NOMO-1 (cell line): ENCODE data around the gene DUOXA2.
A peak's percentile ranks its signal among the peaks of the same experiment; 100 is the strongest.

Experiments used
- DNase-seq, 2 experiments: peaks; one replicate each; lab custom pipeline; 2025; ENCODE audit not compliant: unreplicated experiment in 2 of 2; lab: John Stamatoyannopoulos, UW

Gene DUOXA2

DNA sequence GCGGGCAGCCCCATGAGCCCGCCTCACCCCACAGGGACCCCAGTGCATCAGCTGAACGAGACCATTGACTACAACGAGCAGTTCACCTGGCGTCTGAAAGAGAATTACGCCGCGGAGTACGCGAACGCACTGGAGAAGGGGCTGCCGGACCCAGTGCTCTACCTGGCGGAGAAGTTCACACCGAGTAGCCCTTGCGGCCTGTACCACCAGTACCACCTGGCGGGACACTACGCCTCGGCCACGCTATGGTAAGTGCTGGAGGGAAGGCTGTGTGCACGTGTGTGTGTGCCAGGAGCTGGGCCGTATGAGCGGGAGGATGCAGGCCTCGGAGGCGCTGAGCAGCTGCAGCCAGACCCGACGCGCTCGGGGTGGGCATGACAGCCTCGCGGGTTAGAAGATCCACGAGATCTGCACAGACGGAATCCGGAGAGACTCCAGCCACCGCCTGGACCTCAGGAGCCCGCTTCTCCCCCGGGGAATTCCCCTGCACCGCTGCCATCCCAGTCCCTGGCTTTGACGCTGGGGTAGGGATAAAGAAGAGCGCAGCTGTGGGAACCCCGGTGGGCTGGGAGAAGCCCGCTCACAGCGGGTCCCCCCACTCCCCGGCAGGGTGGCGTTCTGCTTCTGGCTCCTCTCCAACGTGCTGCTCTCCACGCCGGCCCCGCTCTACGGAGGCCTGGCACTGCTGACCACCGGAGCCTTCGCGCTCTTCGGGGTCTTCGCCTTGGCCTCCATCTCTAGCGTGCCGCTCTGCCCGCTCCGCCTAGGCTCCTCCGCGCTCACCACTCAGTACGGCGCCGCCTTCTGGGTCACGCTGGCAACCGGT lies 2.6 kb downstream of the DUOXA2 start:
- no peak for DNase-seq

DNA sequence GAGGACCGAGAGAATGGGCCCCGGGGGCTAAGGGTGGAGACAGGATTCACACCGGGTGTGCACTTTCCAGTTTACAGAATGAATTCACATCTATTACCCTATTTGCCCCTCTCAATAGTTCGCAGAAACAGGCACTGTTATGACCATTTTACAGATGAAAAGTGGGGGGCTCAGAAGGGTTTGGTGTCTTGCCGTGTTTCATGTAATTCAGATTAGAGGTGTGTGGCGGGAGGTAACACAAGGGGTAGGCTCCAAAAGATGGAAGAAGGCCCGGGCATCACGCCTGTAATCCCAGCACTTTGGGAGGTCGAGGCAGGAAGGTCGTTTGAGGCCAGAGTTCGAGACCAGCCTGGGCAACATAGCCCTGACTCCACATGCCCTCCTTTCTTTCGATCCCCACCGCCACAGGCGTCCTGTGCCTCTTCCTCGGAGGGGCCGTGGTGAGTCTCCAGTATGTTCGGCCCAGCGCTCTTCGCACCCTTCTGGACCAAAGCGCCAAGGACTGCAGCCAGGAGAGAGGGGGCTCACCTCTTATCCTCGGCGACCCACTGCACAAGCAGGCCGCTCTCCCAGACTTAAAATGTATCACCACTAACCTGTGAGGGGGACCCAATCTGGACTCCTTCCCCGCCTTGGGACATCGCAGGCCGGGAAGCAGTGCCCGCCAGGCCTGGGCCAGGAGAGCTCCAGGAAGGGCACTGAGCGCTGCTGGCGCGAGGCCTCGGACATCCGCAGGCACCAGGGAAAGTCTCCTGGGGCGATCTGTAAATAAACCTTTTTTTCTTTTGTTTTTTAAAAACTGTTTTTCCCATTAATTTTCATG lies 3.4 kb downstream of the DUOXA2 start:
- no peak for DNase-seq

DNA sequence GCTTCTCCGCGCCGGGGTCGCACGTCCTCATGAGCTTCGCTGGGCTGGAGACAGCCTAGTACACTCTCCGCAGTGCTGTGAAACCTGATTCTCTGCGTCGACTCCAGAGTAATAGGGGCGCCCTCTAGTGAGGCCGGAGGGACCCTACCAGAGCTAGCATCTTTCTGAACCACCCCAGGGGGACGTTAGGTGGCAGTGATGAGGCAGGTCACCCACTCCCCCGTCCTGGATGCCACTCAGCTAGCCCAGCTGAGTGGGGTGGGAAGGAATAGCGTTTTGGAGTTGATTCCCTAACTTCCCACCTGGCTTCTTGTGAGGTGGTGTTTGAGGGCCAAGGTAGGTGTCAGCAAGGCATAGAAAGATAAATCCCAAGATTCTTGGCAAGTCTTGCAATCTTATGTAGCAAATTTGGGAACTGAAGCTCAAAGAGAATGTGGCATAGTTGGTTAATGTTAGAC lies 4.0 kb downstream of the DUOXA2 start:
- DNase-seq, result peak; percentile 84 to 87

DNA sequence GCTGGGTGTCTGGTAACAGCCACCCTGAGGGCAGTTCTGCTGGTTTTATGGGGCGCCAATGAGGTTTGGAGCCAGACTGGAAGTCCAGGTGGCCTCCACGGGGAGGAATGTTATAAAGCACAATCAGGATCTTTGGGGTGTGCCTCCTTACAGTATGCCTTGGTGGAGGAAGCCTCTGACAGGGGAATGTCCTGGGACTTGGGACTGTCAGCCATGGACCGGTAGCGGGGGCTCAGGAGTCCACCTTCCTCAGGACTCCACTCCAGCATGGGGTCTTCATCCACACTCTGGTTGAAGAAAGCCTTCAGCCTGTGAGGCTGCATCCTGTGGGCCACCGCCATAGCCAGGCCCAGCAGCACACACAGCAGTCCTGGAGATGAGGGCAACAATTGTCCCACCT lies 4.9 kb downstream of the DUOXA2 start:
- no peak for DNase-seq

DNA sequence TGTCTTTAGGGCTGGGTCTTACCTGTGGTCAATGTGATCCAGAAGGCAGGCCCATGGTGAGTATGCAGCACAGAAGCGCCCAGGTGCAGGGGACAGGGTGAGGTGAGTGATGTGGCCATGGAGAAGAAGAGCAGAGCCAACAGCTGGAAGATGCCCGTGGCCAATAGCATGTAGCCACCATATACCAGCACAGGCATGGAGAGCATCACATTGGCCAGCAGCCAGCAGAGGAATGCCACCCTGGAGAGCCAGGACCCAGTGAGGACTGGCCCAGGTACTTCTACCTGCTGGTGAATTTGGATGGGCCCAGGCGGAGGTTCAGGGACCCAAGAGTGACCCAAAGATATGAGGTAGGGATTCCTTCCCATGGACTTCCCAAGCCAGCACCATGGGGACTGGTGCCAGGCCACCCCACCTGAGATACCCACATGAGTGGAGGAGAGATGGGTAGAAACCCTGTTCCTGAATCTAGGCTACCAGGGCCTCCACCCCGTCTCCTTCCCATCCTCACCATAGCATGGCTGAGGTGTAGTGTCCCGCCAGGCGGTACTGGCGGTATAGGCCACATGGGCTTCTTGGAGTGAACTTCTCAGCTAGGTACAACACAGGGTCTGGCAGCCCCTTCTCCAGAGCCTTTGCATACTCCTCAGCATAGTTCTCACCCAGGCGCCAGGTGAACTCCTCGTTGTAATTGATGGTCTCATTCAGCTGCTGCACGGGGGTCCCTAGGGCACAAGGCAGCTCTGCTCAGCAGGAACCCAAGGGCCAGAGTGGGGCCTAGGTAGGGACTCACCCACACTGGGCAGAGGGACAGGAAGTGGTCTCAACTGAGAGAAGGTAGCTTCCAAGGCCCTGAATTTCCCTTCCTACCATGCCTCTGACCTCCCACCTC lies 6.2 kb downstream of the DUOXA2 start:
- no peak for DNase-seq

DNA sequence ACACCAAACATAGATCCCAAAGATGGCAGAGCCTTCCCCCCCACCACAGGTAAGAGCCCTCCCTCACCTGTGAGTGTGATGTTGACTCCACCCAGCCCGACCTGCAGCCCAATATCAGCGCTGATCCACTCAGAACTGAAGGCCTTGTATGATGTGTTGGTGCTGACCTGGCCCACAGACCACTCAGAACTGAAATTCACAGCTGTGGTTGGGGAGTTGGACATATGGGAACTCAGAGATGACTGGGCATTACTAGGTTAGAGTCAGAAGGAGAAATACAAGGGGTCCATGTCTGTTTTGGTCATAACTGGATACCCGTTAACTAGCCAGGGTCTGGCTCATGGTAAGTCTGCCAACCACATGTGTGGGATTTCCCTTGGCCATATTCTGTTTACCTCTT lies 6.9 kb downstream of the DUOXA2 start:
- no peak for DNase-seq

DNA sequence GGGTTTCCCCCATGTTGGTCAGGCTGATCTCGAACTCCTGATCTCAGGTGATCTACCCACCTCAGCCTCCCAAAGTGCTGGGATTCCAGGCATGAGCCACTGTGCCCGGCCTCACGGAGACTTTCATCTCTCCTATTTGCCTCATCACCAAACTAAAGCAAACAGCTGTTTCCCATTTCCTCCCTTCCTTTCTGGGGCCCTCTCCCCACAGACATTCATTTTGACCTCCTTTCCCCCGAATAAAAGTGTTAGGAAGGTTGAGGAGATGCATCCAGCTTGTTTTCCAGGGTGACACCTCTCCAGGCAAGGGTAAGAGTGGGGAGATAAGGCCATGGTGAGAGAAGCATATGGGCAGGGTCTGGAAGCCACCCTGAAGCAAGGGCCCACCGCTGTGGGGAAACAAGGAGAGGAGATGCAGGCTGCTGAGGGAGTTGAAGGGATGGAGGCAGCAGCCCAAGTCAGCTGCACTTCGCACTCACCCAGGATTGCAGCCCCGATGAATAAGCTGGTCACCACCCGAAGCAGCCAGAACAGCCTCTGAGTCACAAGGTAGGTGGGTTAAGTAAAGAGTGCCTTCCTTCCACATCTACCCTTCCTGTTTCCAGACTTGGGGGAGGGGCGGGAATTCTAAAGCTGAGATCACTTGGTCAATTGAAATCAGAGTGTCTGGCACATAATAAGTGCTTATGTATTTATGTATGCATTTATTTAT lies 7.7 kb downstream of the DUOXA2 start:
- no peak for DNase-seq

DNA sequence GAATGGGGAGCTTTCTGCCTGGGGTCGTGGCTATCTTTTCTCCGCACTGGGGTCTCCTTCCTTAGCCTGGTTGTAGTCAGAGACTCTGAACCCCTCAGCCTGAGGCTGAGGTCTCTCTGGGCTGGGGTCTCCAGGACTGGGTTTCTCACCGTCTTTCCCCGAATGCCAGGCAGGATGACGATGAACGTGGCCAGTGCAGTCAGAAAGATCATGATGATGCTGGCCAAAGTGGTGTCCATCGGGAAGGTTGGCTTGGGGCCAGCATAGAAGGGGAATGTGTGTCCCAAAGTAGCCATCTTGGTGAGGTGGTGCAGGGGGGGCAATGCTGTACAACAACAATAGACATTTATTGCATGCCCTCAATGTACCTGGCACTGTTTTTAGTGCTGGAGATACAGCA lies 8.6 kb downstream of the DUOXA2 start:
- no peak for DNase-seq

DNA sequence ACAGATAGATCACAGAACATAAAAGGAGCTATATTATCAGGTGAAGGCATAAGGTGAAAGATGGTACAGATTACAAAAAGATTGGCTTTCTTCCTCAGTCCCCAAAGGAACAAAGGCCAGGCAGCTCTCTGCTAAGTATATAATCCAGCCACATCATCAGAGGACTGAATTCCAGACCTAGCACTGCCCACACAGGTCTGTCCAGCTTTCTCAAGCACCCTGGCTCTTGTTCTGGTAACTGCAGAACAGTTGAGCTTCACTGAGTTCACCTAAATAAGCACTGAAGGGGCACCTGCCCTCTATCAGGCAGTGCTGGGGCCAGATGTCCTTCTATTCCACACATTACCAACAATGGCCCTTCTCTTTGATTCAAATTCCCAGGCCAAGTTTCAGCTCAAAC lies 9.3 kb downstream of the DUOXA2 start:
- no peak for DNase-seq

DNA sequence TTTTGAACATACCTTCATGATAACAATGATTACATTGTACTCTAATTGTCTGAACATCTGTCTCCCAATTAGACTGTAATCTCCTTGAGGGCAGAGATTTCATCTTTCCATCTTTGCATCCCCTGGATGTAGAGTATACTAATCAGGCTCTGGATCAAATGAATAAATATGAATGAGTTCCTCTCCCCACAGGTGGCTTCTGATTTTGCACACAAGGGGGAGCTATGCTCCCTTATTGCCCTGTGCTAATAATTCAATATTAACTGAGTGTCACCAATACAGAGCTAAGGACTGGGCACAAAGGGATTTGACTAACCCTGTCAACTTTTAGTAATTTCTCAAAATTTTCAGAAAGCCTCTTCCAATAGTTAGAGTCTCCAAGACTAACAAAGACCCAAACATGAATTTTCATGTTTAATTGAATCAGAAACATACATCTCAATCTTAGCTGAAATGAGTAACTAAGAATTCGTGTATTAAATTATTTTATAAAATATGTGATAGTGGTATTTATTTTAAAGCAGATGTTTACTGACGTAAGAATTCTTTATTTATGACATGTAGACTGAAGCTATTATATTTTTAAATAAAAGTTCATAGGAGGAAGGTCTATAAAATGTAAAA lies 12.5 kb downstream of the DUOXA2 start:
- peak in 1 of 2 experiments; percentile 28 for DNase-seq

DNA sequence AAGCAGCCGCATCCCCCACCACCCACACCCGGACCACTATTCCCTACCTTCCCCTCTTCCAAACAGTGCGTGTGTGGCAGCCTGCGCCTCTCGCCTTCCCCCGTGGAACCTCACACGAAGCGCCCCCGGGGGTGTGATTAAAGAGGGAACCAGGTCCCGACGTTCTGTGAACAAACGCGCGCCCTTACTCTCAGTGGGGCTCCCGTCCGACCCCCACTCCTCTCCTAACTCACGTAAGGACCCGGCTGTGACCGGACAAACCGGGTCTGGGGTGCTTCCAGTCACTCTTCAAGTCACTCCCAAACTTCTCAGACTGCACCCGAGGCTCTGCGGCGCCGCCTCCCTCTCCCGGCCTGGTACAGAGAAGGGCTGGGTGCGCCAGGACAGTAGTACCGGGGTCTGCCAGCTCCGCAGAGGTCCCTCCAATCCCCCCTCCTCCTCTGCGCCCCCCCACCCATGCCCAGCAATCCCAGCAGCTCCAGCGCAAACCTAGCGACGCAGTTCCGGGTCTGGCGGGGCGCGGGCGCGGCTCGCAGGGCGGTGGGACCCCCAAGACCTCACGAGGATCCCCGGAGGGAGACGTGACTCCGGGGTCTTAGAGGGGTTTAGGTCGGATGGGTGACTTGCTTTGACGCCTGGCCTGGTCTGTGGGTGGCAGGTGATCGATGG lies 15.0 kb downstream of the DUOXA2 start:
- no peak for DNase-seq

DNA sequence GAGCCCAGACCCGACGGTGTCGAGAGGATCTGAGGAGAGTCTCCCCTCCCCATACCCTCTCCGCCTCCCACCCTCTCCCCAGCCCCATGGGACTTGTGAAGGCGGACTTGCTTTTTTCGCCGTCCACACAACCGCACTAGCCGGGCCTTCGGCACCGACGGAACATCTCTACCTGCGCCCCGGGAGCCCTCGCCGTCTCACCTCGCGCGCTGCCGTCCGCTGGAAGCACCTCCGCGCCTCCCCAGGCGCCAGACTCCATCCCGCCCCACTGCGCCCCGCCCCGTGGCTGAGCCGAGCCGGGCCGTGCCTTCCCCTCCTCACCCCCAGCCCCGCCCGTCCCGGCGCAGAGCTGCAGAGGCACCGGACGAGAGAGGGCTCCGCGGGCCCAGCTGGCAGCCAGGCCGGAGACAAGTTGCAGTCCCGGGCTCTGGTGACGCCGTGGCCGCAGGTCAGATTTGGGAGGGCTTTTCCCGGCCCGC lies 15.6 kb downstream of the DUOXA2 start, which contains the start of the genes DUOX1 and DUOXA1:
Gene DUOX1, plus strand, starts transcription at position 344 of the 479 bp plus-strand sequence. CDS start 1,973 bp downstream, outside the sequence.
Gene DUOXA1, minus strand, starts transcription at position 229 of the 479 bp plus-strand sequence. CDS start 6,865 bp downstream, outside the sequence.
- DNase-seq, result no peak

DNA sequence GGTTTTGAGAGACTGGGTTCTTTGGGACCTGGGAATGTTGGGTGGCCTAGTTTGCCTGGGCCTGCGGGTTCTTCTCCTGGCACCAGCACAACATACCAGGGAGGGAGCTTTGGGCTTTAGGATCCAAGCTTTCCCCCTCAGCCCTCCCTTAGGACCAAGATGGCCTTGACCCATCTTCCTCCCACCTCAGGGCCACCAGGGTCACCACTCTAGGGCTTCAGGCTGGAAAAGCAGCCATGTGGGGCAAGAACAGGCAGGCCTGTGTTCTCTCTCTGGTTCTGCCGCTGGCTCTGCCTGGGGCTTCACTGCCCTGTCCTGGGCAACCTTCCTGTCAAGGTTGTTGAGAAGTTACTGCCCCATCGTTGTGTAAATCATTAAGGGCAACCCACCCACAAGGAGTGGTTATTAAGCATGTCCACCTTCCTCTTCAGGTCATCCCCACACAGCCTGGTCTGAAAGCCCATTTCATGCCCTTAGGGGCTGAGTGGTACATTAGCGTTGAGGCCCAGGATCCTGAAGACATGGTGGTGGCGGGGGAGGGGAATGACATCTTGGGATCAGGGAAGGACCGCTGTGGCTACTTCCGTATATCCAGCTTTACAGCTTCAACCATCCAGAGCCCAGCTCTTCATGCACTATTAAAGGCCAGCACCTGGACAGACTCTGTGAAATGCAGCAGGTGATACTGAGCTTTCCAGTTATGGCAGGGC lies 16.3 kb downstream of the DUOXA2 start:
- no peak for DNase-seq

DNA sequence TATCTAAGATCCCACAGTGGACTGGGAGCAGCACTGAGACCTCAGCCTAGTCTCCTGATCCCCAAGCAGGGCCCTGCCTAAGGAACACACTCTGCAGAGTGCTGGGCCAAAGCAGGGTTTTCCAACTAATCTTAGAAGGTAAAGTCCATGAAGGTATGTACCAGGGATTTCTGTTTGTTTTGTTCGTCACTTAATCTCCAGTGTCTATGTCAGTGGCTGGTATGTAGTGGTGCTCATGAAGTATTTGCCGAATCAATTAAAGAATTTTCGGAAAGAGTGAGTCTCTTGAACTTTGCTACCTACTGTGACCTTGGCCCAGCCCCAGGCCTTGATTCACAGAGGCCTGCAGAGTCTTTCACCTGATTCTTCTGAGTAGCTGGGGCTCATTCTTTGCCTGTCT lies 17.4 kb downstream of the DUOXA2 start:
- DNase-seq, result no peak

DNA sequence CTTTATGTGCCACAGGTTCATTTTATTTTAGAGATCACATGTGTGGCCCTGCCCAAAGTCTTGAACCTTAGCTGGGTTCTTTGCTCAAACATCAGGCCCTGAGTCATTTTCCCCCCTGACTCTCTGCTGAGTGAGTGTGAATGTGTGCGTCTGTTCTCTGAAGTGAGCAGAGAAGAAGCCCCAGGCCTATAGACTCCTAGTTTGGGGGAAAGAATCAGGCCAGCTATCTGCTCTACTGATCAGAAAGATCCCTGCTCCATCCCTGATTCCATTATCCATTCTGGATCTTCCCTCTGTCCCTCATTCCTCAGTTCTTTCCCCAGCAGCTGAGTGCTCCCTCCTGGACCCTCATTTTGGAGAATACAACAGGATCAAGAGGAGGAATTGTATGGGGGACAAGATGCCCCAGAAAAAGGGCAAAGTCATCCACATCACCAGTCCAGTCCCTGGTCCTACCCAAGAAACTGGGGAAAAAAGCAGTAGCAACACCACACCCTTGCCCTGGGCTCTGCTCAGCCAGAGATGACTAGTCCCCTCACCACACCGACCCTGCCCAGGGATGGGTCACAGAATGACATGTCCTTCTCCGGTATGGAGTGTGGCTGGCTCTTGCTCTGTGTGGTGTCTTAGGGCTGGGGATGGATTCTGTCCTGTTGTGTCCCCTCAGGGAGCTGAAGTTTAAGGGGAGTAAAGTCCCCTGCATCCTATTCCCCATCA lies 18.9 kb downstream of the DUOXA2 start:
- no peak for DNase-seq

DNA sequence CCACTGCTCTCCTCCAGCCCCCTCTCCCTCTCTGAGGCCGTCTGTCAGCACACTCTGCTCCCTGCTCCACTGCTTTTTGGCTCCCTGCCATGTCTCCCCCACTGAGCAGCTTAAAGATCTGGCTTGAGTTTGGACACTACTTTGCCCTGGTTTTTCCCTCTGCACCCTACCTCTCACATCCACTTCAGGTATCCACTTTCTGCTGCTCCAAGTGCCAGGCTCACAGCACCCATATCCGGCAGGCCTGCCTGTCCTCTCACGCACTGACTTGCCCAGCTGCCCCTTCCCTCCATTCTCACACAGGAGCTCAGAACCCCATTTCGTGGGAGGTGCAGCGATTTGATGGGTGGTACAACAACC lies 19.4 kb downstream of the DUOXA2 start:
- DNase-seq, result no peak

DNA sequence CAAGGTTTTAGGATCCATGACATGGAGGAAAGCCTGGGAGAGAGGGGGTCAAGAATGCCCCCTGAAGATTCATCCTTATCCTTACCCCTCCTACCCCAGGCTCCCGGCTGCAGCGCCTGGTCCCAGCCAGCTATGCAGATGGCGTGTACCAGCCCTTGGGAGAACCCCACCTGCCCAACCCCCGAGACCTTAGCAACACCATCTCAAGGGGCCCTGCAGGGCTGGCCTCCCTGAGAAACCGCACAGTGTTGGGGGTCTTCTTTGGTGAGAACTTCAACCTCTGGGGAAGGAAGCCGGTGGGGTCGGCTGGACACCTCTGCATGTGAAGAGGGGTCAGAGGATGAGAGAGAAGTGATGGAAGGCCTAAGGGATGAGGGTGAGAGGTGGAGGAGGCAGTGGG lies 19.9 kb downstream of the DUOXA2 start:
- DNase-seq, result no peak
